ENCODE measurements around the gene SEL1L3.

- TF ChIP-seq POLR2A (IDR thresholded peaks at IDR 0.05) (no peak), CTCF (IDR thresholded peaks at IDR 0.05) (no peak)
Observed at GRCh38 chr4:25903900-25904747, 41.3 kb upstream of the SEL1L3 start.
